ENCODE data around the gene TMEM150B. TPM values are rescaled to one million over a fixed set of nuclear protein-coding genes. Genes with fewer than 3 reads are reported as not detected.

TMEM150B gene
- total and polyA plus RNA-seq, 2 of the 13 experiments (the other 11 are each of a cell fraction or from before 2014, with no cell fraction given) = 1.3 to 1.8 TPM

GRCh38 chr19:55279770-55280643, 45.1 kb downstream of the TMEM150B start, which contains the start of gene HSPBP1 (continued):
- TF ChIP-seq ZNF773 (CRISPR knock-in tag; IDR thresholded peaks at IDR 0.05; ENCODE audit: borderline replicate concordance) = no peak
- no peak for TF ChIP-seq ZNF274 (CRISPR knock-in tag; IDR thresholded peaks at IDR 0.05)
- TF ChIP-seq ZNF891 (CRISPR knock-in tag; IDR thresholded peaks at IDR 0.05) = peak; percentile 18; the same call in 1 of the 2 replicates
- TF ChIP-seq NFE2L2 (IDR thresholded peaks at IDR 0.05; ENCODE audit: low read length) = no peak
- TF ChIP-seq ZNF75D (CRISPR knock-in tag; IDR thresholded peaks at IDR 0.05; ENCODE audit: borderline replicate concordance) = no peak
- no peak for TF ChIP-seq ZKSCAN5 (CRISPR knock-in tag; IDR thresholded peaks at IDR 0.05)
- TF ChIP-seq SAFB2 (CRISPR knock-in tag; IDR thresholded peaks at IDR 0.05; ENCODE audit: borderline replicate concordance, low read depth) = no peak
- no peak for TF ChIP-seq ZNF101 (CRISPR knock-in tag; IDR thresholded peaks at IDR 0.05; ENCODE audit: borderline replicate concordance, low read depth)
- TF ChIP-seq SMAD1 (CRISPR knock-in tag; IDR thresholded peaks at IDR 0.05; ENCODE audit: borderline replicate concordance, low read depth) = no peak
- 0 out of 2 replicates have a peak, but pooled peaks have one; percentile 43 for TF ChIP-seq ZFP1 (CRISPR knock-in tag; IDR thresholded peaks at IDR 0.05)
- no peak for TF ChIP-seq TRIM24 (CRISPR knock-in tag; IDR thresholded peaks at IDR 0.05)
- TF ChIP-seq ZFP36 (IDR thresholded peaks at IDR 0.05; ENCODE audit: borderline replicate concordance, low read depth, low read length, partially characterized antibody) = no peak
- TF ChIP-seq DZIP1 (CRISPR knock-in tag; IDR thresholded peaks at IDR 0.05) = no peak
- no peak; the same call in 1 of the 2 replicates for TF ChIP-seq E2F1 (CRISPR knock-in tag; IDR thresholded peaks at IDR 0.05)
- no peak for TF ChIP-seq RARA (CRISPR knock-in tag; IDR thresholded peaks at IDR 0.05)
- TF ChIP-seq ZBTB34 (CRISPR knock-in tag; IDR thresholded peaks at IDR 0.05) = no peak
- no peak for TF ChIP-seq ZNF512 (CRISPR knock-in tag; IDR thresholded peaks at IDR 0.05)
- TF ChIP-seq HOXA9 (CRISPR knock-in tag; IDR thresholded peaks at IDR 0.05; ENCODE audit: borderline replicate concordance) = no peak

Data from HepG2 (cell line).